ENCODE results near the gene UTF1. TPM values are rescaled to one million over a fixed set of nuclear protein-coding genes. Genes with fewer than 3 reads are reported as not detected.

Gene UTF1
- total and polyA plus RNA-seq, 9 of the 15 experiments (the other 6 are each of a cell fraction or from before 2014, with no cell fraction given): 0.35 to 0.46 TPM; not detected in 7

DNA sequence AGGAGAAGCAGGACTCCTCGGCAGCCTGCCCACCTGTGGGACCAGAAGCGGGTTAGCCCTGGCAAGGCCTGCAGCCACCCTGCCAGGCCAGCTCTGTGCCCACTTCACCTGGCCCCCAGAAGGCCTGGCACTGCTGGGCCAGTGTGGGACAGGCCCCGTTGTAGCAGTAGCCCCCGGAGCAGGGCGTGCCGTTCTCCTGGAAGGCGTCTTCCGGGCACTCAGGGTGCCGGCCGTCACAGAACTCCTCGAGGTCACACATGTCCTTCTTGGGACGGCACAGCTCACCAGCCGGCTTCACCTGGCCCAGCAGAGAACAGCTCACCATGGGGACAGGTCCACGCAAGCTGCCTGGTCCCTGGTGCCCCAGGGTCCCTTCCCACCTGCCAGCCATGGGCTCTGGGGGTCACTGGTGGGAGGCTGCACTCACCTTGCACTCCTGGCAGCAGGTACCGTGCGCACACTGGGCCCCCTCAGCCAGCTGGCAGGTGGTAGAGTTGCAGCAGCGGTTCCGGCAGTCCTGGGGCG is 40.8 kb downstream of the UTF1 start:
- Histone ChIP-seq H3K27ac (ENCODE audit: extremely low read depth, low read depth, low read length) (no peak overlapping the region), H3K79me2 (ENCODE audit: control insufficient read depth, insufficient read depth, low read length) (no peaks in the 10 kb centered on the region), H3K36me3 (ENCODE audit: control insufficient read depth, insufficient read depth, low read length) (no peaks in the 10 kb centered on the region), H3K9me3 (replicated peaks; ENCODE audit: control insufficient read depth, insufficient read depth, low read depth, low read length) (no peaks in the 10 kb centered on the region), H3K4me1 (replicated peaks in 1 of 2; ENCODE audit: control insufficient read depth in 2 of 2, insufficient read depth in 2 of 2, low read length in 2 of 2) (peaks cover 8 to 92% of the 10 kb centered on the region in 2 experiments), H3K9me1 (ENCODE audit: control insufficient read depth, insufficient read depth, low read length) (no peaks in the 10 kb centered on the region), H3K27me3 (ENCODE audit: control insufficient read depth in 2 of 2, insufficient read depth in 2 of 2, low read length in 2 of 2) (no peaks in the 10 kb centered on the region), H2AFZ (ENCODE audit: low read depth, low read length) (no peak overlapping the region), H3K9ac (ENCODE audit: insufficient read depth in 1 of 2, low read depth in 2 of 2, low read length in 2 of 2) (no peak overlapping the region), H3K4me2 (ENCODE audit: insufficient read depth, low read length) (no peak overlapping the region), H3K4me3 (no peak overlapping the region), H4K20me1 (replicated peaks; ENCODE audit: control insufficient read depth, insufficient read depth, low read length) (no peaks in the 10 kb centered on the region)
- 100% methylated on average over 4 of the region's 19 CpGs for WGBS (ENCODE audit: insufficient coverage, low coverage, missing lambda C conversion rate)
- POLR2A ChIA-PET: interaction anchor here (1.3 kb wide), 1 partner anchor 8 kb away, joined by 4 read pairs; no protein-coding TSS in a partner anchor
- in situ Hi-C loops (cut with MboI) (no loop called here), intact Hi-C loops (cut with micrococcal nuclease) (no loop called here)
- DNase-seq (ENCODE audit: extremely low read depth in 1 of 4, low spot score in 3 of 4): no peak
- FAIRE-seq: no peak
- CTCF ChIA-PET (ENCODE audit: low intra/inter-chr PET ratio): no interaction called here
- no peak for ATAC-seq
- no TSS peak for BruUV-seq (replicated peaks)
- TF ChIP-seq CREM (IDR thresholded peaks at IDR 0.05; ENCODE audit: low read depth): no peak
- no peak for TF ChIP-seq TEAD4 (IDR thresholded peaks at IDR 0.05; ENCODE audit: low read length)
- no peak for TF ChIP-seq TEAD4 (CRISPR knock-in tag; IDR thresholded peaks at IDR 0.05; ENCODE audit: borderline replicate concordance)
- TF ChIP-seq, protein P1, sequence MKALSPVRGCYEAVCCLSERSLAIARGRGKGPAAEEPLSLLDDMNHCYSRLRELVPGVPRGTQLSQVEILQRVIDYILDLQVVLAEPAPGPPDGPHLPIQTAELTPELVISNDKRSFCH (CRISPR knock-in tag; IDR thresholded peaks at IDR 0.05): no peak
- TF ChIP-seq, protein P1 (tag; IDR thresholded peaks at IDR 0.05): no peak
- TF ChIP-seq HDAC6 (IDR thresholded peaks at IDR 0.05; ENCODE audit: low read depth, low read length): no peak
- TF ChIP-seq SRSF7 (optimal IDR thresholded peaks at IDR 0.05; ENCODE audit: low read depth, low read length): no peak
- TF ChIP-seq, protein P2, sequence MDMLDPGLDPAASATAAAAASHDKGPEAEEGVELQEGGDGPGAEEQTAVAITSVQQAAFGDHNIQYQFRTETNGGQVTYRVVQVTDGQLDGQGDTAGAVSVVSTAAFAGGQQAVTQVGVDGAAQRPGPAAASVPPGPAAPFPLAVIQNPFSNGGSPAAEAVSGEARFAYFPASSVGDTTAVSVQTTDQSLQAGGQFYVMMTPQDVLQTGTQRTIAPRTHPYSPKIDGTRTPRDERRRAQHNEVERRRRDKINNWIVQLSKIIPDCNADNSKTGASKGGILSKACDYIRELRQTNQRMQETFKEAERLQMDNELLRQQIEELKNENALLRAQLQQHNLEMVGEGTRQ (CRISPR knock-in tag; IDR thresholded peaks at IDR 0.05): no peak
- TF ChIP-seq, protein P3, sequence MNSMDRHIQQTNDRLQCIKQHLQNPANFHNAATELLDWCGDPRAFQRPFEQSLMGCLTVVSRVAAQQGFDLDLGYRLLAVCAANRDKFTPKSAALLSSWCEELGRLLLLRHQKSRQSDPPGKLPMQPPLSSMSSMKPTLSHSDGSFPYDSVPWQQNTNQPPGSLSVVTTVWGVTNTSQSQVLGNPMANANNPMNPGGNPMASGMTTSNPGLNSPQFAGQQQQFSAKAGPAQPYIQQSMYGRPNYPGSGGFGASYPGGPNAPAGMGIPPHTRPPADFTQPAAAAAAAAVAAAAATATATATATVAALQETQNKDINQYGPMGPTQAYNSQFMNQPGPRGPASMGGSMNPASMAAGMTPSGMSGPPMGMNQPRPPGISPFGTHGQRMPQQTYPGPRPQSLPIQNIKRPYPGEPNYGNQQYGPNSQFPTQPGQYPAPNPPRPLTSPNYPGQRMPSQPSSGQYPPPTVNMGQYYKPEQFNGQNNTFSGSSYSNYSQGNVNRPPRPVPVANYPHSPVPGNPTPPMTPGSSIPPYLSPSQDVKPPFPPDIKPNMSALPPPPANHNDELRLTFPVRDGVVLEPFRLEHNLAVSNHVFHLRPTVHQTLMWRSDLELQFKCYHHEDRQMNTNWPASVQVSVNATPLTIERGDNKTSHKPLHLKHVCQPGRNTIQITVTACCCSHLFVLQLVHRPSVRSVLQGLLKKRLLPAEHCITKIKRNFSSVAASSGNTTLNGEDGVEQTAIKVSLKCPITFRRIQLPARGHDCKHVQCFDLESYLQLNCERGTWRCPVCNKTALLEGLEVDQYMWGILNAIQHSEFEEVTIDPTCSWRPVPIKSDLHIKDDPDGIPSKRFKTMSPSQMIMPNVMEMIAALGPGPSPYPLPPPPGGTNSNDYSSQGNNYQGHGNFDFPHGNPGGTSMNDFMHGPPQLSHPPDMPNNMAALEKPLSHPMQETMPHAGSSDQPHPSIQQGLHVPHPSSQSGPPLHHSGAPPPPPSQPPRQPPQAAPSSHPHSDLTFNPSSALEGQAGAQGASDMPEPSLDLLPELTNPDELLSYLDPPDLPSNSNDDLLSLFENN (IDR thresholded peaks at IDR 0.05; ENCODE audit: low read depth in 2 of 2, low read length in 2 of 2): no peak
- TF ChIP-seq, protein P4, sequence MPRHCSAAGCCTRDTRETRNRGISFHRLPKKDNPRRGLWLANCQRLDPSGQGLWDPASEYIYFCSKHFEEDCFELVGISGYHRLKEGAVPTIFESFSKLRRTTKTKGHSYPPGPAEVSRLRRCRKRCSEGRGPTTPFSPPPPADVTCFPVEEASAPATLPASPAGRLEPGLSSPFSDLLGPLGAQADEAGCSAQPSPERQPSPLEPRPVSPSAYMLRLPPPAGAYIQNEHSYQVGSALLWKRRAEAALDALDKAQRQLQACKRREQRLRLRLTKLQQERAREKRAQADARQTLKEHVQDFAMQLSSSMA (CRISPR knock-in tag; IDR thresholded peaks at IDR 0.05): no peak
- no peak for TF ChIP-seq PHTF2 (CRISPR knock-in tag; IDR thresholded peaks at IDR 0.05)
- TF ChIP-seq, protein P5, sequence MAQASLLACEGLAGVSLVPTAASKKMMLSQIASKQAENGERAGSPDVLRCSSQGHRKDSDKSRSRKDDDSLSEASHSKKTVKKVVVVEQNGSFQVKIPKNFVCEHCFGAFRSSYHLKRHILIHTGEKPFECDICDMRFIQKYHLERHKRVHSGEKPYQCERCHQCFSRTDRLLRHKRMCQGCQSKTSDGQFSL (CRISPR knock-in tag; IDR thresholded peaks at IDR 0.05): no peak
- TF ChIP-seq, protein P5 (tag; IDR thresholded peaks at IDR 0.05): no peak
- TF ChIP-seq HSF4 (CRISPR knock-in tag; IDR thresholded peaks at IDR 0.05; ENCODE audit: borderline replicate concordance): no peak

All from K562 (cell line).